GM19438 (cell line): Measurements from ENCODE around the gene MRPS2.

Experiments
- ATAC-seq: cut with Tn5 transposase; IDR thresholded peaks from one replicate; pipeline ENCODE4 v1.9.1; 2021; ENCODE audit warnings: low read depth; ENCODE audit not compliant: unreplicated experiment

MRPS2 gene

DNA sequence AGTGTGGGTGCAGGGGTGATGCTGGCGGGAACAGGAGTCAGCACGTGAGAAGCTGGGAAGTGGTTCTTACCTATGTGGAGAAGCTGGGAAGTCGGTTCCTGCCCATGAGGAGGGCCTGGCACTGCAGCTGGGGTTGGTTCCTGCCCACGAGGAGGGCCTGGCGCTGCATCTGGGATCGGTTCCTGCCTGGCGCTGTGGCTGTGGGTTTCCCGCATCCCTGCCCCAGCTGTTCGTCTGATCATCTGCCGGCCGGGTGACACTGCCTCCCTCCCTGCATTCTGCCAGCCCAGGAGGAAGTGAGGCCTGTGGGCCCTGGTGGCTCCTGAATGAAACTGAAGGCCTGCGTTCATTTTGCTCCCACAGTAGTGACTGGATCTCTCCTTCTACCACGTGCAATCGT, 50.5 kb downstream of the MRPS2 start:
- ATAC-seq, result no peak

DNA sequence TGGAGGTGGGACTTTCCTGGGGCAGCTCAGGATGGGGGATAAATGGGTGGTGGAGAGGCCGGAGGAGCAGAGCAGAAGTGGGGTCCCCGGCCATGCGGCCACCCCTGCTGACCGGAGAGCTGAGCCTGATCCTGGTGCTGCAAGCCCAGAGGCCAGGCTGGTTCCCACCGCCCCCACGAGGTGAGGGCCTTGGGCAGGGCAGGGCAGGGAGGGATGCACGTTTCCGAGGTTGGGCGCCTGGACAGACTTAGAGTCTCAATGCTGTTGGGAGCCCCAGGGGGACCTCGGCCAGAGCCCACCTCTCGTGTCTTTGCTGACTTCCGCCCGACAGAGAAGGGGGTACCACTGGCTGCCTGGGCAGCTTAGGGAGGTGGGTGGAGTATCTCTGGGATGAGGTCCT, 51.0 kb downstream of the MRPS2 start:
- ATAC-seq, result no peak

DNA sequence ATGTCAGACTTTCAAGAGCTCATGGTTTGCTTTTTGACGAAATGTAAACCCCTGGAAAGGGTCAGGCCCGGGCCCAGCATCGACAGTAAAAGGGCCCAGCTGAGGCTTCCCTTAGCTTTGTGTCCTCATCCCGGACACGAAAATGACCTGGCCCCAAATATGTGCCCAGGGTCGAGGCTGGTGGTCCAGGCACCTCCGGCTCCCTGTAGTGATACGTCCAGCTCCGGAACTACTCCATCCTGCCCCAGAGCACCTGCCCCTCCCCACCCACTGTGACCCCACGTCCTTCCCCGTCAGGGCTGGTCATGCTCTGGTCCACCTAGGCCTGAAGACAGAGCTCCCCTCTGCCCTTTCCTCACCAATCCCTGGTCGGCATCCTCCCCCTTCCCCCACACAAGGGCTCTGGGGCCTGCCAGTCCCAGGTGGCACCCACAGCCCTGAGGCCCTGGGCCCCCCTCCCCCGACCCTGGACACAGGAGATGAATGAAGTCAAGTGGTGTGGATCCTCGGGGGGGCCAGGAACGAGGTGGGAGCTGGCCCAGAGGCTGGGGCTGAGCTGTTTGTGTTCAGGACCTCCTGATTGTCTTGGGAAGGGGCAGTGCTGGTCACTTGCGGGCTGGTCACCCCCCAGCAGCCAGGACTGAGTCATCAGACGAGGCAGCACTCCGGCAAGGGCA, 51.7 kb downstream of the MRPS2 start:
- ATAC-seq, result no peak

DNA sequence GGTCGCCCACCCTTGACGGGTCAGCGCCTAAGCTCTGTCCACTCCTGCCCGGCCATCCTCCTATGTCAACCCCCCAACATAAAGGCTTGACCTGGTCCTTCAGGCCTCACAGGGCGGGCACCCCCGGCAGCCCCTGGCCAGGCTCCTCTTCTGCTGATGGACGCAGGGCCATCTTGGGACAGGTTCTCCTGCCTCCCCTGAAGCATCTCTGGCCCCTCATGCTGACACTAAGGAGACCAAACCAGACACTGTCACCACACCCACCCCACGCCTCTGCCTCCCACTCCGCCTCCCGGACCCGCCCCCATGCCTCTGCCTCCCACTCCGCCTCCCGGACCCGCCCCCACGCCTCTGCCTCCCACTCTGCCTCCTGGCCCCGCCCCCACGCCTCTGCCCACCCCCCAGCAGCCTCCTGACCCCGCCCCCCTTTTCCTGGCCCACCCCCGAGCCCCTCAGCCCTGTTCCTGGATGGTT, 52.3 kb downstream of the MRPS2 start:
- no peak for ATAC-seq
